Mesenteric fat pad (tissue), 1 donor: ENCODE results near the gene DDOST. TPM values are rescaled to one million over a fixed set of nuclear protein-coding genes. Genes with fewer than 3 reads are reported as not detected.
"Not testable (repeated sequence)": the region's sequence is repeated elsewhere in the genome, so short reads cannot be mapped to it uniquely, and the experiment has no call there.

Experiments
- DNase-seq: peaks from one replicate; pipeline ENCODE4 v3.0.0-alpha.2; 2020; ENCODE audit warnings: low spot score
- total RNA-seq: library from RNA; stranded (reverse); fragmentation: NEBNext Ultra II Directional; extraction: Animal tissue kit (Norgen Biotek cat#: 25700); gene quantifications from one replicate; pipeline ENCODE4 v1.2.1, GENCODE V29; 2021
- donor health status: DM: yes; HTN: yes; CAD: no.

The DDOST gene
- total RNA-seq, 1 donor from 2014 or later, result 133 TPM

DNA sequence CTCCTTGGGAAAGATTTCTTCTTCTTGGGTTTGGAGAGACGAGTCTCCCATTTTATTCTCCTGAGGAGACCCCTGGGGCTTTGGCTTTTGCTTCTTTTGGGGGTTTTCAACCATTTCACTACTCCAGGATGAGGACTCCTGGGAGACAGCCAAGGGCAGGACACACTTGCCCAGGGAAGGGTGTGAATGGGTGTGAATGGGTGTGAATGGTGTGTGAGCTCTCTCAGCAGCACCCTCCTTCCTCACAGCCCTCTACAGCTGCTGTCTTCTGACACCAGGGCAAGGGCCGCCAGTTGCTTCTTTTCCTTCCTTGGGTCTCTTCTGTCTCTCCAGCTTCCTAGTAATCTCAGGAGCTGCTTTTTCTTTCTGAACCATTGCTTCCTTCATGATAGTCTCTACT, 32.5 kb upstream of the DDOST start:
- DNase-seq, result no peak

GRCh38 chr1:20691872-20692271, 30.7 kb upstream of the DDOST start:
- no peak for DNase-seq

GRCh38 chr1:20689645-20690056, 28.5 kb upstream of the DDOST start:
- no peak for DNase-seq

GRCh38 chr1:20686883-20687725, 25.9 kb upstream of the DDOST start:
- DNase-seq, result no peak

DNA sequence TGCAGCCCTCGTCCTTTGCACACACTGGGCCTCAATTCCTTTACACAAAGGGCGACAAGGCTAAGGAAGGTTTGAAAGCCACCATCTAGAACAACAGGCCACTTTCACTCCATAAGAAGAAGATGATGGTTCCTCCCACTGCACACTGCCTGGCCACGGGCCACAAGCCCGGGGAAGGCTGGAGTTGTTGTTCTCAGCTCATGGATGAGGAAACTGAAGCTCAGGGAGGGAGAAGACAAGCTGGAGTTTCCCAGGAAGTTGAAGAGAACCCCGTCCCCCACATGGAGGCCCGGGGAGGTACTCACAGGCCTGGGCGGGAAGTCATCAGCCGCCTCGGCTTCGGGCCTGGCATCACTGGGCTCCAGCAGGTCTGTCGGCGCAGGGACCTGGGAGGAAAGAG, 24.6 kb upstream of the DDOST start:
- DNase-seq, result no peak

GRCh38 chr1:20685099-20685662, 24.0 kb upstream of the DDOST start:
- no peak for DNase-seq

GRCh38 chr1:20684651-20685050, 23.5 kb upstream of the DDOST start:
- no peak for DNase-seq

- no peak for DNase-seq
These were observed 23.0 kb upstream of the DDOST start for GRCh38 chr1:20684050-20684620.

GRCh38 chr1:20683614-20684013, 22.4 kb upstream of the DDOST start:
- DNase-seq, result no peak

DNA sequence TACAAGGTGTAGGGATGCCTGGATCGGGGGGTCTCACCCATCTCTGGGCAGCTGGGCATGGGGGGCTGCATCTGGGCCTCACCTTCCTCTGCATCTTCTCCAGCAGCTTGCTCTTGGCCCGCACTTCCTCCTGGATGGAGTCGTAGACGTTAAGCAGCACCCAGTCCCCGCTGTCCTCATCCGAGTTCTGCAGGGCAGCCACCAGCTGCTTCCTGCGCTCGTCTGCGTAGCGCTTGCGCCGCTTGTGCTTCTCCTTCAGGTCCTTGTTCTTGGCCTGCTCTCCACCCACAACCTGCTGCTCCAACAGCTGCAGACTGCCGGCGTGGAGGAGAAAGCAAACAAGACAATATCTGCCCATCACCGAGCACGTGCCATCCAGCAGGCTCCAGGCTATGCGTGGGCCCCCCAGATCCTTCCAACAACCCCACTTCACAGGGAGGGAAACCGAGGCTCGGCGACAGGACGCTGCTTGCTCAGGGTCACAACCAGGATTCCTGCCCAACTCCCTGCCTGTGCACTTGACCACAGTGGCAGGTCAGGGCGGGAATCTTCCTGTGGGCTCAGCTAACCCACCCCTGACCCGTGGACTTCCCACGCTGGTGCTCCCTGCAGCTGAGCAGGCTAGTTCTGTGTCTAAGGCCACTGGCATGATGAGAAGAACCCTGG, 21.5 kb upstream of the DDOST start:
- no peak for DNase-seq

DNA sequence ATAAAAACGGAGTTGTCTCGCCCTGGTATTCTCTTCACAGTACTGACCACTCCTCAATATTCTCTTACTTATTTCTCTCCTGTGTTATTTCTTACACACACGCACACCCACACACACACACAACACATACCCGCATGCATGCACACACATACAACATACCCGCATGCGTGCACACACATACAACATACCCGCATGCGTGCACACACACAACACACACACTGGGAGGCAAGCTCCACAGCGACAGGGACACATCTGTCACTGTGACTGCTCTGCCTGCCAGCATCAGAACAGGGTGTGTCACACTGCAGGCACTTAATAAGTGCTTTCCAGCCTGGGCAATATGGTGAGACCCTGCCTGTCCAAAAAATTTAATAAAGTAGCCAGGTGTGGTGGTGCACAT, 20.8 kb upstream of the DDOST start:
- DNase-seq, result no peak

GRCh38 chr1:20680269-20680668, 19.1 kb upstream of the DDOST start:
- DNase-seq, result no peak

- DNase-seq, result no peak
These were observed 17.4 kb upstream of the DDOST start for GRCh38 chr1:20678599-20678998.

DNA sequence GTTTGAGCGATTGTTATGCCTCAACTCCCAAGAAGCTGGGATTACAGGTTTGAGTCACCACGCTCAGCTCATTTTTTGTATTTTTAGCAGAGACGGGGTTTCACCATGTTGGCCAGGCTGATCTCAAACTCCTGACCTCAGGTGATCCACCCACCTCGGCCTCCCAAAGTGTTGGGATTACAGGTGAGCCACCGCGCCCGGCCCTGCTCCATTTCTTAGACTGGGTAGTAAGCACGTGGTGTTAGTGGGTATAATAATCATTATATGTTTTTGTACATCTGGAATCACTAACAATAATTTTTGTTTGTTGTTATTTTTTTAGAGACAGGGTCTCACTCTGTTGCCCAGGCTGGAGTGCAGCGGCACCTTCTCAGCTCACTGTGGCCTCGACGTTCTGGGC, 12.5 kb upstream of the DDOST start:
- not testable (repeated sequence) for DNase-seq

DNA sequence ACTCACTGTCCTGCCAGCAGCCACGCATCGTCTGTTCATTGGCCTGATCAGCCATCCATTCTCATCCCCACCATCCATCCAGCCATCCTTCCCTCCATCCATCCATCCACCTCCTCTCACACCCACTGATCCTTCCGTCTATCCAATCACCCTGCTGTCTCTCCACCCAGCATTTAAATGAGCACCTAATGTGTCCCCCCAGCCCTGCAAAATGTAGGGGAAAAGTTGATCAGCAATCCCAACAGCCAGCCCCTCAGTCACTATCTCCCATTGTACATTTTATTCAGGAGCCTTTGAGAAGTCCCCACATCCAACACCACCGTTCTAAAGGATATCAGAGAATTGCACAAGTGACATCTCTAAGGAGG, 11.1 kb upstream of the DDOST start:
- DNase-seq, result no peak

GRCh38 chr1:20670936-20671335, 9.8 kb upstream of the DDOST start:
- no peak for DNase-seq

DNA sequence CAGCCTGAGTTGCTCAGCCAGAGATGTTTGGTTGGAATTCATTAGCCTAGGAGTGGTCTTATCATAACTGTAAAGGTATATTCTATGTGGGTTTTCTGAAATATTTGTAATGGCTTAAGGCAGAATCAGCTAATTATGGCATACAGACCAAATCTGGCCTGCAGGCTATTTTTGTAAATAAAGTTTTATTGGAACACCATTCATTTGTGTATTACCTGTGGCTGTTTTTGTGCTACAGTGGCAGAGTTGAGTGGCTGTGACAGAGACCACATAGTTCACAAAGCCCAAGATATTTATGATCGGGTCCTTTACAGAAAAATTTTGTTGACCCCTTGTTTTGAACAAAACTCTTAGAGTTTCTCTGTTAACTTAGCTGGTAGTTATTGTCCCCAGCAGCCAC, 7.4 kb upstream of the DDOST start:
- DNase-seq, result no peak

DNA sequence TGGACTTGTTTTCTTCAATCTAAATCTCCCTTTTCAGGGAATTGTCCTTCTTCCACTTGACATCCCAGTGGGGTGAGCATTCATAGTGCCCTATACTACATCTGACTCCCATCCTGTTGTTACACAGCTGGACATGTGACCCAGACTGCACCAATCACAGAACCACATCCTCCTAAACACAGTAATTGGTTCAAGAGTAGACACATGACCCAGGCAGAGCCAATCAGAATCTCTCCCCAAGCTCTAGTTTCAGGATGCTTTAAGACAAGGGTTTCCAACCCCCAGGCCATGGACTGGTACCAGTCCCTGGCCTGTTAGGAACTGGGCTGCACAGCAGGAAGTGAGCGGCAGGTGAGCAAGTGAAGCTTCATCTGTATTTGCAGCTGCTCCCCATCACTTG, 5.6 kb upstream of the DDOST start:
- DNase-seq, result no peak

DNA sequence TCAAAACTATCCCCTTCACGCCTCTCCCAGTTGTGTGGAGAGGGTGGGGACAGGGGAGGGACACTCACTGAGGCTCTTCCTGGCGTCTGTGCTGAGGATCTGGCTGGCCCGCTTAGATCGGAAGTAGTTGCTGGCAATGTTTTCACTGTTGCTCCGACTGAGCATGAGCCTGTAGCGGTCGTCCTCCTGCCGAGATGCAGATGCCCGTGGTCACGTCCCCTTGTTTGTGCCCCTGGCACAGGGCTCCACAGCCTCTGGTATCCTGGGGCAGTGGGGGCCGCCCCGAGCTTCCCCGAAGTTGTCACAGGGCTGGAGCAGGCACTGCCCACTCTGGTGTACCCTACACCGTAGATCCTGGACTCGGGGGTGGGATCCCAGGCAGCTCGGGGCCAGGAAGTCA, 5.0 kb upstream of the DDOST start:
- DNase-seq, result no peak

- no peak for DNase-seq
These were observed 4.6 kb upstream of the DDOST start for GRCh38 chr1:20665726-20666125.

- no peak for DNase-seq
These were observed 3.0 kb upstream of the DDOST start for GRCh38 chr1:20663969-20664715.

GRCh38 chr1:20663365-20663764, 2.2 kb upstream of the DDOST start:
- DNase-seq, result no peak
